RPMI8226 (cell line): ENCODE data around the gene PDP2.

Experiments used
- DNase-seq: peaks from one replicate; pipeline ENCODE4 v3.0.0-alpha.2; 2015

PDP2 gene

GRCh38 chr16:66904846-66905632 is 24.7 kb downstream of the PDP2 start:
- no peak for DNase-seq

GRCh38 chr16:66905633-66906539 is 25.6 kb downstream of the PDP2 start:
- peak; percentile 95 for DNase-seq

- no peak for DNase-seq
Measured at GRCh38 chr16:66906916-66907836, 26.9 kb downstream of the PDP2 start.

- no peak for DNase-seq
Measured at GRCh38 chr16:66908116-66908515, 27.8 kb downstream of the PDP2 start.

GRCh38 chr16:66908762-66909559 is 28.6 kb downstream of the PDP2 start:
- DNase-seq: no peak

GRCh38 chr16:66910175-66910940 is 30.0 kb downstream of the PDP2 start:
- no peak for DNase-seq

GRCh38 chr16:66911112-66911511 is 30.8 kb downstream of the PDP2 start:
- no peak for DNase-seq

- DNase-seq: no peak
Measured at GRCh38 chr16:66911801-66912200, 31.5 kb downstream of the PDP2 start.

- DNase-seq: no peak
Measured at GRCh38 chr16:66913081-66913480, 32.8 kb downstream of the PDP2 start.

- no peak for DNase-seq
Measured at GRCh38 chr16:66913711-66914110, 33.4 kb downstream of the PDP2 start.

GRCh38 chr16:66914541-66914940 is 34.2 kb downstream of the PDP2 start:
- no peak for DNase-seq

GRCh38 chr16:66915041-66915440 is 34.7 kb downstream of the PDP2 start:
- no peak for DNase-seq

GRCh38 chr16:66916518-66916917 is 36.2 kb downstream of the PDP2 start:
- no peak for DNase-seq

GRCh38 chr16:66917741-66918140 is 37.4 kb downstream of the PDP2 start:
- DNase-seq: no peak

GRCh38 chr16:66918355-66918754 is 38.0 kb downstream of the PDP2 start:
- no peak for DNase-seq

GRCh38 chr16:66918803-66919568 is 38.7 kb downstream of the PDP2 start, which contains the start of gene CDH16:
Gene CDH16, minus strand, starts transcription at chr16:66918885. Its CDS starts 820 bp downstream, at chr16:66918065.
- no peak for DNase-seq

GRCh38 chr16:66919569-66920298 is 39.4 kb downstream of the PDP2 start:
- DNase-seq: no peak

GRCh38 chr16:66920299-66920590 is 39.9 kb downstream of the PDP2 start:
- no peak for DNase-seq

- DNase-seq: no peak
Measured at GRCh38 chr16:66920924-66921680, 40.8 kb downstream of the PDP2 start.
